GM18508 (cell line): ENCODE data around the gene RAPGEFL1.
A peak's percentile ranks its signal among the peaks of the same experiment; 100 is the strongest.
"Not testable (repeated sequence)": the region's sequence is repeated elsewhere in the genome, so short reads cannot be mapped to it uniquely, and the experiment has no call there.

Experiments
- ATAC-seq: cut with Tn5 transposase; IDR thresholded peaks from one replicate; pipeline ENCODE4 v1.9.1; 2021; ENCODE audit warnings: moderate number of reproducible peaks; ENCODE audit not compliant: insufficient read depth, unreplicated experiment

The RAPGEFL1 gene

GRCh38 chr17:40198576-40198975, 21.3 kb downstream of the RAPGEFL1 start:
- no peak for ATAC-seq

GRCh38 chr17:40203131-40203530, 25.9 kb downstream of the RAPGEFL1 start:
- ATAC-seq: no peak

- not testable (repeated sequence) for ATAC-seq
Observed at GRCh38 chr17:40206193-40206592, 28.9 kb downstream of the RAPGEFL1 start.

GRCh38 chr17:40209404-40210093, 32.3 kb downstream of the RAPGEFL1 start:
- ATAC-seq: no peak

- ATAC-seq: not testable (repeated sequence)
Observed at GRCh38 chr17:40213914-40214313, 36.6 kb downstream of the RAPGEFL1 start.

- ATAC-seq: no peak
Observed at GRCh38 chr17:40218006-40218739, 40.9 kb downstream of the RAPGEFL1 start.

GRCh38 chr17:40218740-40219593, 41.7 kb downstream of the RAPGEFL1 start, which contains the start of gene WIPF2:
TSS of gene WIPF2 (plus strand) at chr17:40219304. CDS start at chr17:40256460, 37,156 bp downstream.
- ATAC-seq: peak; percentile 64

- ATAC-seq: no peak
Observed at GRCh38 chr17:40219594-40220338, 42.5 kb downstream of the RAPGEFL1 start.

- ATAC-seq: no peak
Observed at GRCh38 chr17:40224718-40225550, 47.7 kb downstream of the RAPGEFL1 start.

- not testable (repeated sequence) for ATAC-seq
Observed at GRCh38 chr17:40229146-40229545, 51.9 kb downstream of the RAPGEFL1 start.

GRCh38 chr17:40230670-40231069, 53.4 kb downstream of the RAPGEFL1 start:
- no peak for ATAC-seq

GRCh38 chr17:40231928-40232327, 54.7 kb downstream of the RAPGEFL1 start:
- ATAC-seq: not testable (repeated sequence)

- ATAC-seq: no peak
Observed at GRCh38 chr17:40241252-40241834, 64.1 kb downstream of the RAPGEFL1 start.

GRCh38 chr17:40242774-40243173, 65.5 kb downstream of the RAPGEFL1 start:
- ATAC-seq: no peak

- ATAC-seq: no peak
Observed at GRCh38 chr17:40243761-40244160, 66.5 kb downstream of the RAPGEFL1 start.

- no peak for ATAC-seq
Observed at GRCh38 chr17:40244255-40244654, 67.0 kb downstream of the RAPGEFL1 start.
